ENCODE data around the gene CELA3B.

GRCh38 chr1:21935891-21936365 is 40.9 kb upstream of the CELA3B start:
- TF ChIP-seq ZNF10 (tag by site-specific recombination; IDR thresholded peaks at IDR 0.05) (no peak), CTCF (tag by site-specific recombination; IDR thresholded peaks at IDR 0.05) (no peak), ZNF513 (tag by site-specific recombination; IDR thresholded peaks at IDR 0.05) (no peak), ZNF514 (tag by site-specific recombination; IDR thresholded peaks at IDR 0.05) (no peak), YY1 (tag by site-specific recombination; IDR thresholded peaks at IDR 0.05) (no peak), ZNF670 (tag by site-specific recombination; IDR thresholded peaks at IDR 0.05; ENCODE audit: low read depth) (no peak), OSR2 (tag by site-specific recombination; IDR thresholded peaks at IDR 0.05) (no peak), ZEB2 (tag by site-specific recombination; IDR thresholded peaks at IDR 0.05) (no peak), ZNF473 (tag by site-specific recombination; IDR thresholded peaks at IDR 0.05) (no peak), ZNF830 (tag by site-specific recombination; IDR thresholded peaks at IDR 0.05; ENCODE audit: low read depth) (no peak)

Measured in HEK293 (cell line).